Activated CD4-positive, alpha-beta memory T cell treated with anti-CD3 and anti-CD28 coated beads, Interleukin-2, amount 10 ng/mL, durations not matched to agents 7 days and 5 days (primary cell): ENCODE measurements around the gene RHO. TPM values are rescaled to one million over a fixed set of nuclear protein-coding genes. Genes with fewer than 3 reads are reported as not detected.
"Not testable (repeated sequence)": the region's sequence is repeated elsewhere in the genome, so short reads cannot be mapped to it uniquely, and the experiment has no call there.

Experiments used
- CTCF ChIA-PET: fragments of 350-600 bp; sonication (Branson Sonifier 250); formaldehyde crosslinking; loops from one replicate; lab custom pipeline; 2021; ENCODE audit warnings: antibody characterized with exemption, inconsistent platforms; lab: Charles Lee
- POLR2A ChIA-PET: fragments of 350-600 bp; sonication (Branson Sonifier 250); formaldehyde crosslinking; loops from one replicate; lab custom pipeline; 2021; ENCODE audit warnings: antibody characterized with exemption; lab: Charles Lee
- DNase-seq: peaks from one replicate; pipeline ENCODE4 v3.0.0-alpha.2; 2020
- H3K27ac Mint-ChIP-seq: one replicate; pipeline ENCODE4 v1.8.0; 2021; ENCODE audit warnings: mild to moderate bottlenecking, mixed read lengths
- H3K27me3 Mint-ChIP-seq: one replicate; pipeline ENCODE4 v1.8.0; 2021; ENCODE audit warnings: mixed read lengths
- H3K36me3 Mint-ChIP-seq: one replicate; pipeline ENCODE4 v1.8.0; 2021; ENCODE audit warnings: low read depth, mixed read lengths
- H3K4me1 Mint-ChIP-seq: one replicate; pipeline ENCODE4 v1.8.0; 2021; ENCODE audit warnings: mixed read lengths
- H3K4me3 Mint-ChIP-seq: one replicate; pipeline ENCODE4 v1.8.0; 2021; ENCODE audit warnings: mild to moderate bottlenecking, mixed read lengths
- H3K9me3 Mint-ChIP-seq: one replicate; pipeline ENCODE4 v1.8.0; 2021; ENCODE audit warnings: mixed read lengths
- total RNA-seq, 2 experiments: library from RNA; stranded (reverse); gene quantifications; one replicate each; pipeline ENCODE4 v1.2.3, GENCODE V29; 2021

Gene RHO
- total RNA-seq, 2 experiments from 2014 or later, result not detected

DNA sequence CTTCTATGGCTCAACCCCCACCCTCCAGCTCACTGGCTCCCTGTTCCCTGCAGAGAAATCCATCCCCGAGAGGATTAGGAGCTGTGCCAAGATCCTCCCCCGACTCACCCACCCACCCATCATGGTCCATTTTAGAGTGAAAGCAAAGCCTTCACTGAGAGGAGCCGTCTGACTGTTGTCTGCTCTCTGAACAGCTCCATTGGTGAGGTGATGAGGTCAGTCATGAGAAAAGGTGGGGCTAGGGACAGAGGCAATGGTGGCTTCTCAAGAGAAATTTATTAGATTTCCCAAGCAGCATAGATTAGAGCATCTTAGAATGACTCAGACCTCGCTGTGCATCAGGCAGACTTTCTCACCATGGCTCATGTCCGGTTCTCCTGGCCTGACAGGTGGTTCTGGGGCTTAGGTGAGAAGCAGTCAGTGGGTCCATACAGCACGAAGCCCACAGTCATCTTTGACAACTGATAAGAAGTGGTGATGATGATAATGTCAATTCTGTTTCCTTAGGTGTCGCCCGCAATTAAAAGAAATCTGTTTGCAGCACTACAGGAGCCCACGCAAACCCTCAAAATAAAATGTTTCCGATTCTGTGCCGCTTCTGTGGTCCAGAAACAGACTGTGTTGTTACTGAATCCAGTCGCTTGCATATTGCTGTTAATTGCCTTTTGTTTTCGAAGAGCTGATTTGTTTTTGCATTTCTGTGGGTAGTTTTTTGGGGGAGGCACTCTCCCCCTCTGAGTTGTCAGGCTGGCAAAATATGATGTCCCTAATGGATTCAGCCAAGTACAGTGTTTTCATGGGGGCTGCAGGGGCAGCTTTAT, 24.8 kb upstream of the RHO start:
- Mint-ChIP-seq H3K9me3 (no peaks in the 10 kb centered on the region), H3K27me3 (no peaks in the 10 kb centered on the region), H3K36me3 (no peaks in the 10 kb centered on the region), H3K4me3 (no peak overlapping the region), H3K27ac (no peak overlapping the region), H3K4me1 (no peaks in the 10 kb centered on the region)
- no peak for DNase-seq
- ChIA-PET CTCF (no interaction called here), POLR2A (no interaction called here)

DNA sequence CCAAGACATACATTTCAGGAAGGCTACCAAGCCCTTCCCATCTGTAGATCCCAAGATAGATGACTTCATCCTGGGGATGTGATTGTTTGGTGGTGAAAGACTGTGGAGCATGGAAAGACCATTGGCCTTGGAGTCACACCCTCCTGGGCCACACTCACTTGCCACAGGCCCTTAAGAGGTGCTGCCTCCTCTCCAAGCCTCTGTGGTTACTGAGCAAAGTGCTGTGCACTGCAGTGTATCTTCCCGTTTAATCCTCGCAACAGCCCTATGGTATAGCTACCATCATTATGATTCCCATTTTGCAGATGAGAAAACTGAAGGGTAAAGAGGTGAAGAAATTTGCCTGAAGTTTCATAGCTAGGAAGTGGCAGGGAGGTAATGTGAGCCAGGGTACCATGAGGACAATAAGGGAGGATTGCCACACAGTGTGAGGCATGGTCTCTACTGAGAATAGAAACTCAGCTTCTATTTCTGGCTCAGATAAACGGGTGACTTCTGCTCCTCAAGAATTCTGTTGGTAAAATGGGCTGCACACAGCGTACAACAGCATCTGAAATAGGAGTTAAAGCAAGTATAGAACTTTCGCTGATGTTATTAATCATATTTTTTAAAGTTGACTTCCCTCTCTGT, 23.9 kb upstream of the RHO start:
- Mint-ChIP-seq H3K4me1 (no peaks in the 10 kb centered on the region), H3K27ac (no peak overlapping the region), H3K9me3 (no peaks in the 10 kb centered on the region), H3K27me3 (no peaks in the 10 kb centered on the region), H3K4me3 (no peak overlapping the region), H3K36me3 (no peaks in the 10 kb centered on the region)
- no peak for DNase-seq
- ChIA-PET CTCF (no interaction called here), POLR2A (no interaction called here)

DNA sequence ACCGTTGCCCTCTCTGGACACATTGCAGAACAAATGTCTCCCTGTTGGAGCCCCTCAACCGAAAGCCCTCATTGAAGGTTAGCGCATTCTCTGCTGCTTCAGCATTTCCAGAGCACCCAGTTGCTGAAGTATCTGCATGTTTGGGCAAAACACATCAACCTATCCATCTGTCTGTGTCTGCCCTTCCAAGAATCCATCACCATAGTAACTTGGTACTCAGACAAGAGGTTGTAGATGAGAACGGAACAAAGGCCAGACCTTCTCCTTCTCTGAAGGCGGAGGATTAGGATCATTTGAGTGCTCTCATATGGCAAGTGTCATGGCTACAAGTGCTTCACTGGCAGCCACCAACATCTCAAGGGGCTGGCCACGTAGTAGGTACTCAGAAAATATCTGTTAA, 23.1 kb upstream of the RHO start:
- no peaks in the 10 kb centered on the region for H3K9me3 Mint-ChIP-seq
- no peak overlapping the region for H3K27ac Mint-ChIP-seq
- DNase-seq, result no peak
- H3K36me3 Mint-ChIP-seq, result no peaks in the 10 kb centered on the region
- no peak overlapping the region for H3K4me3 Mint-ChIP-seq
- no peaks in the 10 kb centered on the region for H3K27me3 Mint-ChIP-seq
- ChIA-PET CTCF (no interaction called here), POLR2A (no interaction called here)
- H3K4me1 Mint-ChIP-seq, result no peaks in the 10 kb centered on the region

DNA sequence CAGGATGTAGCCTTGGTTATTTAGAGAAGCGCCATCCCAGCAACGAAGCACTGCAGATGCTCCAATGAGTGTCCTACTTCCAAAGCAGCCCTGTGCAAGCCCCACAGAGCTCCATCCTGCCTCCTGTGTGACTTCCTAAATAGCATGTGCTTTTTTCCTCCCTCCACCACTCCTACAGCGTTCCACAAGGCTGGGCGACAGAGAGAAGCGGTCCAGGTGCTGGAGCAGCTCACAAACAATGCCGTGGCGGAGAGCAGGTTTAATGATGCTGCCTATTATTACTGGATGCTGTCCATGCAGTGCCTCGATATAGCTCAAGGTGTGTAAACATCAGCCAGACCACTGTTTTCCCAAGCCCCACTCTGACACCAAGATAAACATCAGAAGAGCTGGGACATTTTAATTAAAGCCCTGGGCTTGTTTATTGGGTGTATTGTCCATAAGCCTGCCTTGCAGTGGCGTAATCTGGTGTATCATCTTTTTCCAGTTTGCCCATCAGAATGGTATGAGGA, 22.2 kb upstream of the RHO start:
- H3K36me3 Mint-ChIP-seq, result no peaks in the 10 kb centered on the region
- CTCF ChIA-PET, result no interaction called here

DNA sequence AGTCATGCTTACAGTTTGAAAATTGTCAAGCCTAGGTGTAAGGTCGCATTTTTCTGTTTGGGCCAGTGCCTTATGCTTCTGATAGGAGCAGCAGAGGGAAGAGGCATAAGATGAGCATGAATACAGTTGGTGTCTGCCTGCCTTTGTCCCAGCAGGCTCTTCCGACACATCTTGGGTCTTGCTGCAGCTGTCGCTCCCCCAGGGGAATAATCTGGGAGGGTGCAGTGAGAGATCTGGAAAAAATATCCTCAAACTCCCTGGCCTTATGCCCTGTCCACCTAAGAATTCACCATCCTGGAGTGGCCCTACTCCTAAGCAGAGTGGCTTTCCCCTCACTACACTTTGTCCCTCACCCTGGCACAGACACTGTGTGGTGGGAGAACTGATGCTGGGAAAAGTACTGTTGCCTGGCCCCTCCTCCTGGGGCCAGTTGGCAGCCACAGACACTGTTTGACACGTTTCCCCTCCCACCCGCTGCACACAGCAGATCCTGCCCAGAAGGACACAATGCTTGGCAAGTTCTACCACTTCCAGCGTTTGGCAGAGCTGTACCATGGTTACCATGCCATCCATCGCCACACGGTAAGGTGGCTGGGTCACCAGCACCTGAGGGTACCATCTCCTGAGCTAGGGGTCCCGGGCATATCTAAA, 21.1 kb upstream of the RHO start:
- H3K27me3 Mint-ChIP-seq, result no peaks in the 10 kb centered on the region
- no peak for DNase-seq
- ChIA-PET CTCF (no interaction called here), POLR2A (no interaction called here)
- no peaks in the 10 kb centered on the region for H3K9me3 Mint-ChIP-seq
- H3K36me3 Mint-ChIP-seq, result no peaks in the 10 kb centered on the region
- no peak overlapping the region for H3K4me3 Mint-ChIP-seq
- no peak overlapping the region for H3K27ac Mint-ChIP-seq
- H3K4me1 Mint-ChIP-seq, result peaks cover 12% of the 10 kb centered on the region

More for the DNA sequence above, 22.2 kb upstream of the RHO start:
- Mint-ChIP-seq H3K4me3 (no peak overlapping the region), H3K27ac (no peak overlapping the region), H3K4me1 (peaks cover 8% of the 10 kb centered on the region), H3K27me3 (no peaks in the 10 kb centered on the region), H3K9me3 (no peaks in the 10 kb centered on the region)
- DNase-seq, result no peak
- POLR2A ChIA-PET, result no interaction called here

DNA sequence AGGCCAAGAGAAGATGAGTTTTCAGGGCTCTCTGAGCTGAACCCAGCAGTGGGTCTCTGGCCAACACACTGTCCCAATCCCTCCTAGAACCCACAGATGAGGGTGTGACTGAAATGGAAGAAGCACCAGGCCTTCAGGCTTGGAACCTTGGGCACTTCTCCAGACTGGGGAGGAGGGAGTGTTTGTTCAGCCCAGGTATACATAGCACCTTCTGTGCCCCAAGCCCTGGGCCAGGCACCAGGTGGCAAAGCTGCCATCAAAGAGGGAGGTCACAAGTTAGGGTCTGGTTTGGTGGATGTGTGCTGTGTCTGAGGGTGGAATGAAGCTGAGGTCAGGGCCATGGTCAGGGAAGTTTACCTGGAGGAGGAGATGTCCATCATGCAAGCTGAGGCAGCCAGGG, 15.8 kb upstream of the RHO start:
- ChIA-PET CTCF (interaction anchor here (1.3 kb wide), 1 partner anchor 20 kb away, joined by 3 read pairs; no protein-coding TSS in a partner anchor), POLR2A (no interaction called here)
- no peak overlapping the region for H3K27ac Mint-ChIP-seq
- peaks cover 12% of the 10 kb centered on the region for H3K4me1 Mint-ChIP-seq
- no peaks in the 10 kb centered on the region for H3K36me3 Mint-ChIP-seq
- H3K9me3 Mint-ChIP-seq, result no peaks in the 10 kb centered on the region
- no peaks in the 10 kb centered on the region for H3K27me3 Mint-ChIP-seq
- DNase-seq, result no peak
- H3K4me3 Mint-ChIP-seq, result no peak overlapping the region

DNA sequence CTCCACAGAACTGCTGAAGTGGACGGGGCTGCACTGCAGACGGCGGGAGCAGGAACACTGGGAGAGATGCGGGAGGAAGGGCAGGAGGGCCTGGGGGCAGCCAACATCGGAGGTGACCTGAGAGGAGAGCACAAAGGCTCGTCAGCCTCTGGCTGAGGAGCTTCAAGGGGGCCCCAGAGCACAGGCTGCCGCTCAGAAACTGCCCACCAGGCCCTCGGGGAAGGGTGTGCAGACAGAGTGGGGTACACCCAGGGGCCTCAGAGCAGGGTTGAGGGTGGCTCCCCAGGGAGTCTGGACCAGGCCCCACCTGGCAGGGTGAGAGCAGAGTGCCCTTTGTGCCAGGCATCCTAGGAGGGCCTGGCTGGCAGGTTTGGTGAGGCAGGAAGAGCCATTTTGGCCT, 14.7 kb upstream of the RHO start:
- POLR2A ChIA-PET, result no interaction called here
- Mint-ChIP-seq H3K27me3 (no peaks in the 10 kb centered on the region), H3K4me3 (no peak overlapping the region), H3K4me1 (peaks cover 12% of the 10 kb centered on the region), H3K36me3 (no peaks in the 10 kb centered on the region), H3K27ac (no peak overlapping the region), H3K9me3 (no peaks in the 10 kb centered on the region)
- CTCF ChIA-PET, result interaction anchor here (1.3 kb wide), 1 partner anchor 21 kb away, joined by 3 read pairs; no protein-coding TSS in a partner anchor
- no peak for DNase-seq

DNA sequence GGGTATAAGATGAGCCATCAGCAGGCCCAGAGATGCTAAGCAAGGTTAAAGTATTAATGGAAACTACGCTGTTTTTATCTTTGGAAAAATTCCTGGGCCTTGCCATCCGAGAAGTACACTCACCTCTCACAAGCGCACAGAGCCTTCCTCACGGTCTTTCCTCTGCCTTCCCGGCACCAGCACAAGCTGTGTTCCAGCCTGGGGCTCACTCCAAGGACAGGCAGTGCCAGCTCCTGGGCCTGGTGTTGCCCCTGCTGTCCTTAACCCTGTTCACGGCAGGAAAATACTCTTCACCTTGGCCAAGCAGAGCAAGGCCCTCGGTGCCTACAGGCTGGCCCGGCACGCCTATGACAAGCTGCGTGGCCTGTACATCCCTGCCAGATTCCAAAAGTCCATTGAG, 14.3 kb upstream of the RHO start:
- CTCF ChIA-PET, result interaction anchor here (0.8 kb wide), 1 partner anchor 23 kb away, joined by 3 read pairs; no protein-coding TSS in a partner anchor
- peaks cover 12% of the 10 kb centered on the region for H3K4me1 Mint-ChIP-seq
- POLR2A ChIA-PET, result no interaction called here
- H3K36me3 Mint-ChIP-seq, result no peaks in the 10 kb centered on the region
- no peak overlapping the region for H3K4me3 Mint-ChIP-seq
- H3K27ac Mint-ChIP-seq, result no peak overlapping the region
- H3K9me3 Mint-ChIP-seq, result no peaks in the 10 kb centered on the region
- H3K27me3 Mint-ChIP-seq, result no peaks in the 10 kb centered on the region
- no peak for DNase-seq

DNA sequence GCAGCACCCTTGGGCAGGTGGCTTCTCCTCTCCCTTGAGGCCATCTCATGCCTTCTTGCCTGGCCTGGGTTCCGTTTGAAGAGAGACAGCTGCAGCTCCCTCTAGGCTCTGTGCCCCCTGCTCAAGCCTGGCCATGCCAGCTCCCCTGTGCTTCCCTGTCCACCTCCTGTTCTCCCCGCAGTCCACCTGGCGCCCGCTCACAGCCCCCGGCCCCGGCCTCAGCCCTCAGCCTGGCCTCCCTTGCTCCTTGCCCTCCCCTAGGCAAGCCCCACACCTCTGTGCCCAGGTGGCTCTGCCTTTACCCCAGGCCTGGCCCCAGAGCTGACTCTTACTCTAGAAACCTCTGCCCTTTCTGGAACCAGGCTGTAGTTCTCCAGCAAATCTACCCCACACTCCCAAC, 13.9 kb upstream of the RHO start:
- CTCF ChIA-PET, result interaction anchor here (0.8 kb wide), 1 partner anchor 24 kb away, joined by 3 read pairs; no protein-coding TSS in a partner anchor
- POLR2A ChIA-PET, result no interaction called here
- Mint-ChIP-seq H3K27ac (no peak overlapping the region), H3K4me1 (peaks cover 12% of the 10 kb centered on the region), H3K36me3 (no peaks in the 10 kb centered on the region), H3K9me3 (no peaks in the 10 kb centered on the region), H3K4me3 (no peak overlapping the region), H3K27me3 (no peaks in the 10 kb centered on the region)
- no peak for DNase-seq

DNA sequence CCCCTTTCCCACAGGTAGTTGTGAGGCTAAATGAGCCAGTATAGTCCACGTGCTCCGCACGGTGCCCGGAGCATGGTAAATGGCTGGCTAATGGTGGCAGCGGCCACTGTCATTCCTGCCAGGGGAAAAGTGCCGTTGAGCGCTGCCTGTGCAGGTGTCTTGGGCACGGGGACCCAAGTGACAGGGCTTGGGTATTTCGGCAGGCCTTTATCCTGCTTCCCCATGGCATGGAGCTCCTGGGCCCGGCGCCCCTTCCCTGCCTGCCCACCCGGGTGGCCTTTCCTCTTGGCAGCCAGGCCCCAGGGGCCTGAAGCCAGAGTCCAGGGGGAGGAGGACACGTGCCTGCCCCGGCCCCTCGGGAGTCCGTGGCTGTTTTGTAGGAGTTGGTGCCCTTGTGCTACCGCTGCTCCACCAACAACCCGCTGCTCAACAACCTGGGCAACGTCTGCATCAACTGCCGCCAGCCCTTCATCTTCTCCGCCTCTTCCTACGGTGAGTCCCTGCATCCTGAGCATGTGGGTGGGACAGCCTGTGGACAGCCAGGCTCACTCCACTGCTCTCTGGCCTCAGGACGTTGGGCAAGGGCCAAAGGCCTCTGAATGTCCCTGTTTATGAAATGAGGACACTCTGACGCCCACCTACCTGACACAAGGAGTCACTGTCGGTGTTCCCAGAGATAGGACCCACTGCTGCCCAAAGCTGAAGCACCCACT, 13.2 kb upstream of the RHO start:
- CTCF ChIA-PET, H3K4me3 Mint-ChIP-seq, H3K27ac Mint-ChIP-seq, POLR2A ChIA-PET, H3K36me3 Mint-ChIP-seq, H3K9me3 Mint-ChIP-seq, H3K27me3 Mint-ChIP-seq, DNase-seq: not testable (repeated sequence)
- H3K4me1 Mint-ChIP-seq, result peaks cover 12% of the 10 kb centered on the region

DNA sequence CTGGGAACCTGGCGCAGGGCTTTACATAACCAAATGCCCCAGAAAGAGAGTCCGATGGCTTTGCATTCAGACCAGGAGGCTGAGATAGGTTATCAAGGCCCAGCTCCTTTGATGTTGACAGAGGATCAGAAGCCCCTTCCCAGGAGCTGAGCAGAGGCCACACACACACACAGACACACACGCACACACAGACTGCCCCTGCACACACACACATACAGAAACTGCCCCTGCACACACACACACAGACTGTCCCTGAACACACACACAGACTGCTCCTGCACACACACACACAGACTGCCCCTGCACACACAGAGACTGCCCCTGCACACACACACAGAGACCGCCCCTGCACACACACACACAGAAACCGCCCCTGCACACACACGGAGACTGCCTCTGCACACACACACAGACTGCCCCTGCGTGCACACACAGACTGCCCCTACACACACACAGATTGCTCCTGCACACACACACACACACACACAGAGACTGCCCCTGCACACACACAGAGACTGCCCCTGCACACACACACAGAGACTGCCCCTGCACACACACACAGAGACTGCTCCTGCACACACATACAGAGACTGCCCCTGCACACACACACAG, 12.5 kb upstream of the RHO start:
- H3K4me1 Mint-ChIP-seq, POLR2A ChIA-PET, CTCF ChIA-PET, H3K9me3 Mint-ChIP-seq, H3K4me3 Mint-ChIP-seq, H3K27me3 Mint-ChIP-seq, H3K27ac Mint-ChIP-seq, H3K36me3 Mint-ChIP-seq, DNase-seq: not testable (repeated sequence)

DNA sequence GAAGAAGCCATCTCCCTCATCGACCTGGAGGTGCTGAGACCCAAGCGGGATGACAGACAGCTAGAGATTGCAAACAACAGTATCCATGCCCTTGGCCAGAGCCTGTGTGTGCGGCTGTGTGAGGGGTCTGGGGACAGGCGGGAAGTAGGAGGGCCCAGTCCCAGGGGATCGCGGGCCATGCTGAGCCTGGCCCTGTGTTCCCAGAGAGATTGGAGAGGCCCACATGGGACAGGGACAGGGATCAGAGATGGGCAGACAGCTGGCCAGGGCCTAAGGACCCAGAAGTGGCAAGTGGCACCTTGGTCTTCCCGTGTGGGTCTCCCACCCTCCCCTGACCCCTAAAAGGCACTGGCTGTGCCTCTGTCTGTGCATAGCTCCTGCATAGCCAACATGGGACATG, 10.9 kb upstream of the RHO start:
- ChIA-PET CTCF (no interaction called here), POLR2A (no interaction called here)
- DNase-seq, result no peak
- H3K4me1 Mint-ChIP-seq, result no peaks in the 10 kb centered on the region
- no peaks in the 10 kb centered on the region for H3K27me3 Mint-ChIP-seq
- no peaks in the 10 kb centered on the region for H3K9me3 Mint-ChIP-seq
- H3K27ac Mint-ChIP-seq, result no peak overlapping the region
- H3K4me3 Mint-ChIP-seq, result no peak overlapping the region
- H3K36me3 Mint-ChIP-seq, result no peaks in the 10 kb centered on the region
